Tibial artery (tissue), 4 donors: ENCODE measurements around the gene TMEM161B.

Experiments used
- DNase-seq, 2 donors: peaks; one replicate each; pipeline ENCODE4 v3.0.0-alpha.2; 2019
- H3K27ac ChIP-seq, 2 donors: fragments of 200-600 bp; sonication (generic) in 1 of 2; 1 replicate in 1 of 2; 2 replicates in 1 of 2; pipeline ENCODE4 v1.5.1; 2018 to 2019; ENCODE audit warnings: mild to moderate bottlenecking in 1 of 2
- H3K27me3 ChIP-seq, 2 donors: fragments of 200-600 bp; sonication (generic) in 1 of 2; one replicate each; pipeline versions ENCODE4 v1.5.1 to v1.6.0; 2016 to 2019
- H3K36me3 ChIP-seq, 3 donors: fragments of 200-600 bp; sonication (generic) in 2 of 3; one replicate each; pipeline ENCODE4 v1.5.1; 2016 to 2019; ENCODE audit warnings: mild to moderate bottlenecking in 2 of 3
- H3K4me1 ChIP-seq, 4 donors: fragments of 200-600 bp; sonication (generic) in 2 of 4; 1 replicate in 3 of 4; 2 replicates in 1 of 4; pipeline ENCODE4 v1.5.1; 2016 to 2019
- H3K4me3 ChIP-seq, 2 donors: fragments of 200-600 bp; sonication (generic) in 1 of 2; 1 replicate in 1 of 2; 2 replicates in 1 of 2; pipeline ENCODE4 v1.5.1; 2018 to 2019; ENCODE audit warnings: mild to moderate bottlenecking in 2 of 2
- H3K9me3 ChIP-seq, 3 donors: fragments of 200-600 bp; sonication (generic) in 1 of 3; one replicate each; pipeline ENCODE4 v1.5.1; 2016 to 2019
- CTCF ChIP-seq, 2 experiments: fragments of 200-600 bp in 1 of 2; fragments of 450-650 bp in 1 of 2; IDR thresholded peaks; one replicate each; pipeline ENCODE4 v1.5.1; 2017 to 2019; ENCODE audit warnings: antibody characterized with exemption in 2 of 2, mild to moderate bottlenecking in 1 of 2, moderate library complexity in 1 of 2
- intact Hi-C: fragments of 100-400 bp; cut with DNase I; formaldehyde crosslinking; loops from one replicate; pipeline ENCODE4 v1.15.0; 2023; ENCODE audit warnings: low total_unique reads

Gene TMEM161B

GRCh38 chr5:88258636-88259035 lies 10.0 kb downstream of the TMEM161B start:
- Histone ChIP-seq H3K36me3 (no peaks in the 10 kb centered on the region), H3K27me3 (no peaks in the 10 kb centered on the region), H3K27ac (no peak overlapping the region), H3K9me3 (no peaks in the 10 kb centered on the region), H3K4me3 (no peak overlapping the region), H3K4me1 (no peaks in the 10 kb centered on the region)
- intact Hi-C loops = no loop called here
- TF ChIP-seq CTCF (IDR thresholded peaks at IDR 0.05) = no peak
- DNase-seq = no peak

- H3K4me3 ChIP-seq = no peak overlapping the region
- no peak for TF ChIP-seq CTCF (IDR thresholded peaks at IDR 0.05)
- no peaks in the 10 kb centered on the region for H3K4me1 ChIP-seq
- H3K9me3 ChIP-seq = no peaks in the 10 kb centered on the region
- DNase-seq = no peak
- H3K27me3 ChIP-seq = no peaks in the 10 kb centered on the region
- intact Hi-C loops = no loop called here
- no peak overlapping the region for H3K27ac ChIP-seq
- no peaks in the 10 kb centered on the region for H3K36me3 ChIP-seq
Measured at GRCh38 chr5:88256872-88257271, 11.8 kb downstream of the TMEM161B start.

- Histone ChIP-seq H3K9me3 (no peaks in the 10 kb centered on the region), H3K27ac (no peak overlapping the region), H3K27me3 (no peaks in the 10 kb centered on the region), H3K36me3 (no peaks in the 10 kb centered on the region), H3K4me3 (no peak overlapping the region), H3K4me1 (no peaks in the 10 kb centered on the region)
- no peak for DNase-seq
- intact Hi-C loops = no loop called here
- TF ChIP-seq CTCF (IDR thresholded peaks at IDR 0.05) = no peak
Measured at GRCh38 chr5:88256037-88256436, 12.6 kb downstream of the TMEM161B start.

GRCh38 chr5:88254320-88254719 lies 14.3 kb downstream of the TMEM161B start:
- H3K27me3 ChIP-seq = no peaks in the 10 kb centered on the region
- no peak for DNase-seq
- H3K27ac ChIP-seq = no peak overlapping the region
- no peak overlapping the region for H3K4me3 ChIP-seq
- H3K4me1 ChIP-seq = no peaks in the 10 kb centered on the region
- no peak for TF ChIP-seq CTCF (IDR thresholded peaks at IDR 0.05)
- H3K9me3 ChIP-seq = no peaks in the 10 kb centered on the region
- intact Hi-C loops = no loop called here
- no peaks in the 10 kb centered on the region for H3K36me3 ChIP-seq

GRCh38 chr5:88251048-88251711 lies 17.5 kb downstream of the TMEM161B start:
- Histone ChIP-seq H3K9me3 (no peaks in the 10 kb centered on the region), H3K4me1 (no peaks in the 10 kb centered on the region), H3K4me3 (no peak overlapping the region), H3K27me3 (no peaks in the 10 kb centered on the region), H3K27ac (no peak overlapping the region), H3K36me3 (no peaks in the 10 kb centered on the region)
- DNase-seq = no peak
- intact Hi-C loops = no loop called here
- TF ChIP-seq CTCF (IDR thresholded peaks at IDR 0.05) = no peak

- intact Hi-C loops = no loop called here
- DNase-seq = no peak
- no peak overlapping the region for H3K27ac ChIP-seq
- H3K9me3 ChIP-seq = no peaks in the 10 kb centered on the region
- no peak for TF ChIP-seq CTCF (IDR thresholded peaks at IDR 0.05)
- H3K4me1 ChIP-seq = no peaks in the 10 kb centered on the region
- no peak overlapping the region for H3K4me3 ChIP-seq
- no peaks in the 10 kb centered on the region for H3K36me3 ChIP-seq
- no peaks in the 10 kb centered on the region for H3K27me3 ChIP-seq
Measured at GRCh38 chr5:88250010-88250409, 18.6 kb downstream of the TMEM161B start.
